ENCODE measurements around the gene ABAT.

- TF ChIP-seq, protein P1, sequence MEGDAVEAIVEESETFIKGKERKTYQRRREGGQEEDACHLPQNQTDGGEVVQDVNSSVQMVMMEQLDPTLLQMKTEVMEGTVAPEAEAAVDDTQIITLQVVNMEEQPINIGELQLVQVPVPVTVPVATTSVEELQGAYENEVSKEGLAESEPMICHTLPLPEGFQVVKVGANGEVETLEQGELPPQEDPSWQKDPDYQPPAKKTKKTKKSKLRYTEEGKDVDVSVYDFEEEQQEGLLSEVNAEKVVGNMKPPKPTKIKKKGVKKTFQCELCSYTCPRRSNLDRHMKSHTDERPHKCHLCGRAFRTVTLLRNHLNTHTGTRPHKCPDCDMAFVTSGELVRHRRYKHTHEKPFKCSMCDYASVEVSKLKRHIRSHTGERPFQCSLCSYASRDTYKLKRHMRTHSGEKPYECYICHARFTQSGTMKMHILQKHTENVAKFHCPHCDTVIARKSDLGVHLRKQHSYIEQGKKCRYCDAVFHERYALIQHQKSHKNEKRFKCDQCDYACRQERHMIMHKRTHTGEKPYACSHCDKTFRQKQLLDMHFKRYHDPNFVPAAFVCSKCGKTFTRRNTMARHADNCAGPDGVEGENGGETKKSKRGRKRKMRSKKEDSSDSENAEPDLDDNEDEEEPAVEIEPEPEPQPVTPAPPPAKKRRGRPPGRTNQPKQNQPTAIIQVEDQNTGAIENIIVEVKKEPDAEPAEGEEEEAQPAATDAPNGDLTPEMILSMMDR (IDR thresholded peaks at IDR 0.05; ENCODE audit: insufficient read depth, low read length, poor library complexity, severe bottlenecking) = no peak
- no peak for TF ChIP-seq EZH2phosphoT487 (conservative IDR thresholded peaks at IDR 0.05; ENCODE audit: low read length)
Measured at GRCh38 chr16:8796469-8797363, 122.3 kb downstream of the ABAT start.

Data from SU-DHL-6 (cell line).